Measurements from ENCODE around the gene HS6ST2. TPM values are rescaled to one million over a fixed set of nuclear protein-coding genes. Genes with fewer than 3 reads are reported as not detected.

The HS6ST2 gene
- total RNA-seq, 2 donors from 2014 or later = 0.85 to 2.0 TPM

- no peak for DNase-seq
- no peak for TF ChIP-seq CTCF (IDR thresholded peaks at IDR 0.05)
- H3K27me3 ChIP-seq = peaks cover 2% of the 10 kb centered on the region
- no peak overlapping the region for H3K4me3 ChIP-seq
- no peak overlapping the region for H3K9ac ChIP-seq (ENCODE audit: low read depth in 2 of 2, low read length in 2 of 2)
- intact Hi-C loops (cut with DNase I) = no loop called here
- no peaks in the 10 kb centered on the region for H3K9me3 ChIP-seq
- H3K27ac ChIP-seq = no peak overlapping the region
- no peaks in the 10 kb centered on the region for H3K4me1 ChIP-seq
- H3K36me3 ChIP-seq = no peaks in the 10 kb centered on the region
Observed at GRCh38 chrX:132639446-132639845, 319.0 kb downstream of the HS6ST2 start.

- Histone ChIP-seq H3K27ac (no peak overlapping the region), H3K9me3 (no peaks in the 10 kb centered on the region), H3K4me1 (no peaks in the 10 kb centered on the region), H3K27me3 (peaks cover 2% of the 10 kb centered on the region), H3K4me3 (no peak overlapping the region), H3K9ac (ENCODE audit: low read depth in 2 of 2, low read length in 2 of 2) (no peak overlapping the region), H3K36me3 (no peaks in the 10 kb centered on the region)
- no peak for TF ChIP-seq CTCF (IDR thresholded peaks at IDR 0.05)
- DNase-seq = no peak
- intact Hi-C loops (cut with DNase I) = no loop called here
Observed at GRCh38 chrX:132638313-132638712, 320.1 kb downstream of the HS6ST2 start.

GRCh38 chrX:132636080-132636479 is 322.3 kb downstream of the HS6ST2 start:
- Histone ChIP-seq H3K4me1 (no peaks in the 10 kb centered on the region), H3K9ac (ENCODE audit: low read depth in 2 of 2, low read length in 2 of 2) (no peak overlapping the region), H3K4me3 (no peak overlapping the region), H3K36me3 (no peaks in the 10 kb centered on the region), H3K27ac (no peak overlapping the region), H3K9me3 (no peaks in the 10 kb centered on the region), H3K27me3 (peaks cover 2% of the 10 kb centered on the region)
- no peak for TF ChIP-seq CTCF (IDR thresholded peaks at IDR 0.05)
- intact Hi-C loops (cut with DNase I) = no loop called here
- no peak for DNase-seq

GRCh38 chrX:132634521-132634920 is 323.9 kb downstream of the HS6ST2 start:
- intact Hi-C loops (cut with DNase I) = loop anchor here (5.0 kb wide), 1 partner anchor 792 kb away; no protein-coding TSS in a partner anchor
- H3K9ac ChIP-seq (ENCODE audit: low read depth in 2 of 2, low read length in 2 of 2) = no peak overlapping the region
- no peaks in the 10 kb centered on the region for H3K36me3 ChIP-seq
- H3K9me3 ChIP-seq = no peaks in the 10 kb centered on the region
- no peaks in the 10 kb centered on the region for H3K4me1 ChIP-seq
- no peak for TF ChIP-seq CTCF (IDR thresholded peaks at IDR 0.05)
- H3K4me3 ChIP-seq = no peak overlapping the region
- peaks cover 2% of the 10 kb centered on the region for H3K27me3 ChIP-seq
- no peak overlapping the region for H3K27ac ChIP-seq
- no peak for DNase-seq

GRCh38 chrX:132631579-132632232 is 326.7 kb downstream of the HS6ST2 start:
- no peak overlapping the region for H3K9ac ChIP-seq (ENCODE audit: low read depth in 2 of 2, low read length in 2 of 2)
- H3K36me3 ChIP-seq = no peaks in the 10 kb centered on the region
- DNase-seq = no peak
- intact Hi-C loops (cut with DNase I) = loop anchor here (5.0 kb wide), 1 partner anchor 789 kb away; no protein-coding TSS in a partner anchor
- no peak overlapping the region for H3K27ac ChIP-seq
- H3K9me3 ChIP-seq = no peaks in the 10 kb centered on the region
- TF ChIP-seq CTCF (IDR thresholded peaks at IDR 0.05) = peak; percentile 26
- peaks cover 4% of the 10 kb centered on the region for H3K27me3 ChIP-seq
- no peaks in the 10 kb centered on the region for H3K4me1 ChIP-seq
- no peak overlapping the region for H3K4me3 ChIP-seq
